ENCODE measurements around the gene NOSTRIN. TPM values are rescaled to one million over a fixed set of nuclear protein-coding genes. Genes with fewer than 3 reads are reported as not detected.

The NOSTRIN gene
- total RNA-seq, 1 experiment from 2014 or later = 9.8 TPM

- Histone ChIP-seq H3K4me3 (ENCODE audit: low read depth, low read length) (no peak overlapping the region), H3K4me1 (peaks cover 8% of the 10 kb centered on the region), H3K27me3 (replicated peaks; ENCODE audit: control insufficient read depth, insufficient read depth, low read length) (no peaks in the 10 kb centered on the region), H3K36me3 (ENCODE audit: control insufficient read depth, insufficient read depth, low read length) (no peaks in the 10 kb centered on the region), H3K9me3 (no peaks in the 10 kb centered on the region)
- Mint-ChIP-seq H3K36me3 (ENCODE audit: insufficient read depth, unreplicated experiment) (peaks cover 5% of the 10 kb centered on the region), H3K27me3 (ENCODE audit: insufficient read depth, unreplicated experiment) (no peaks in the 10 kb centered on the region), H3K27ac (ENCODE audit: unreplicated experiment) (no peak overlapping the region), H3K9me3 (ENCODE audit: unreplicated experiment) (no peaks in the 10 kb centered on the region), H3K4me3 (ENCODE audit: unreplicated experiment) (no peak overlapping the region), H3K4me1 (ENCODE audit: low read depth, unreplicated experiment) (no peaks in the 10 kb centered on the region)
- BruUV-seq (replicated peaks) = no TSS peak
- ChIA-PET CTCF (interaction anchor here (1.4 kb wide), 1 partner anchor 149 kb away, joined by 4 read pairs; no protein-coding TSS in a partner anchor), POLR2A (no interaction called here)
- intact Hi-C loops (cut with micrococcal nuclease; ENCODE audit: unreplicated experiment) = loop anchor here (1.0 to 5.0 kb wide), 4 partner anchors 30 to 426 kb away; partner anchors contain the start of gene NOSTRIN
- TF ChIP-seq CTCF (IDR thresholded peaks at IDR 0.05; ENCODE audit: insufficient read depth in 1 of 2, low read depth in 1 of 2, low read length in 1 of 2, severe bottlenecking in 1 of 2, unreplicated experiment in 1 of 2) = no peak
- DNase-seq = no peak
These were observed 29.3 kb upstream of the NOSTRIN start for GRCh38 chr2:168773128-168773527.

- Mint-ChIP-seq H3K27me3 (ENCODE audit: insufficient read depth, unreplicated experiment) (no peaks in the 10 kb centered on the region), H3K36me3 (ENCODE audit: insufficient read depth, unreplicated experiment) (peaks cover 5% of the 10 kb centered on the region), H3K27ac (ENCODE audit: unreplicated experiment) (no peak overlapping the region), H3K4me3 (ENCODE audit: unreplicated experiment) (no peak overlapping the region), H3K9me3 (ENCODE audit: unreplicated experiment) (no peaks in the 10 kb centered on the region), H3K4me1 (ENCODE audit: low read depth, unreplicated experiment) (no peaks in the 10 kb centered on the region)
- Histone ChIP-seq H3K9me3 (no peaks in the 10 kb centered on the region), H3K27me3 (replicated peaks; ENCODE audit: control insufficient read depth, insufficient read depth, low read length) (no peaks in the 10 kb centered on the region), H3K36me3 (ENCODE audit: control insufficient read depth, insufficient read depth, low read length) (no peaks in the 10 kb centered on the region), H3K4me3 (ENCODE audit: low read depth, low read length) (no peak overlapping the region), H3K4me1 (peaks cover 11% of the 10 kb centered on the region)
- POLR2A ChIA-PET = no interaction called here
- peak; percentile 85 to 89 for TF ChIP-seq CTCF (IDR thresholded peaks at IDR 0.05; ENCODE audit: insufficient read depth in 1 of 2, low read depth in 1 of 2, low read length in 1 of 2, severe bottlenecking in 1 of 2, unreplicated experiment in 1 of 2)
- intact Hi-C loops (cut with micrococcal nuclease; ENCODE audit: unreplicated experiment) = loop anchor here (1.0 to 5.0 kb wide), 4 partner anchors 29 to 427 kb away; partner anchors contain the start of gene NOSTRIN
- CTCF ChIA-PET = interaction anchor here (1.4 to 1.5 kb wide), 2 partner anchors 28 to 148 kb away, joined by 4 to 6 read pairs; partner anchors contain the start of gene NOSTRIN
- BruUV-seq (replicated peaks) = no TSS peak
- peak; percentile 62 to 80 for DNase-seq
These were observed 28.5 kb upstream of the NOSTRIN start for GRCh38 chr2:168773719-168774521.

GRCh38 chr2:168775837-168776236 lies 26.6 kb upstream of the NOSTRIN start:
- Mint-ChIP-seq H3K27ac (ENCODE audit: unreplicated experiment) (no peak overlapping the region), H3K9me3 (ENCODE audit: unreplicated experiment) (no peaks in the 10 kb centered on the region), H3K4me3 (ENCODE audit: unreplicated experiment) (no peak overlapping the region), H3K36me3 (ENCODE audit: insufficient read depth, unreplicated experiment) (no peaks in the 10 kb centered on the region), H3K4me1 (ENCODE audit: low read depth, unreplicated experiment) (peaks cover 4% of the 10 kb centered on the region), H3K27me3 (ENCODE audit: insufficient read depth, unreplicated experiment) (no peaks in the 10 kb centered on the region)
- Histone ChIP-seq H3K27me3 (replicated peaks; ENCODE audit: control insufficient read depth, insufficient read depth, low read length) (no peaks in the 10 kb centered on the region), H3K9me3 (no peaks in the 10 kb centered on the region), H3K4me3 (ENCODE audit: low read depth, low read length) (no peak overlapping the region), H3K4me1 (peaks cover 11% of the 10 kb centered on the region), H3K36me3 (ENCODE audit: control insufficient read depth, insufficient read depth, low read length) (no peaks in the 10 kb centered on the region)
- no peak for DNase-seq
- intact Hi-C loops (cut with micrococcal nuclease; ENCODE audit: unreplicated experiment) = no loop called here
- TF ChIP-seq CTCF (IDR thresholded peaks at IDR 0.05; ENCODE audit: insufficient read depth in 1 of 2, low read depth in 1 of 2, low read length in 1 of 2, severe bottlenecking in 1 of 2, unreplicated experiment in 1 of 2) = no peak
- ChIA-PET CTCF (no interaction called here), POLR2A (no interaction called here)
- no TSS peak for BruUV-seq (replicated peaks)
